OCI-LY1 (cell line): ENCODE data around the gene NEGR1.

Experiments
- H2AFZ ChIP-seq: fragments of 200-600 bp; sonication (generic), shearing (Covaris generic); 2 replicates; pipeline ENCODE4 v1.6.0; 2014; ENCODE audit warnings: antibody characterized with exemption, mild to moderate bottlenecking, low read length
- H3F3A ChIP-seq: fragments of 200-600 bp; sonication (generic), shearing (Covaris generic); 2 replicates; pipeline ENCODE4 v1.6.0; 2014; ENCODE audit warnings: mild to moderate bottlenecking, antibody characterized with exemption, low read length, moderate library complexity; ENCODE audit not compliant: insufficient read depth
- H3K27ac ChIP-seq: fragments of 200-600 bp; sonication (generic); 2 replicates; pipeline ENCODE4 v1.5.1; 2014; ENCODE audit warnings: low read length, mixed run types, mild to moderate bottlenecking, low read depth; ENCODE audit not compliant: poor library complexity, severe bottlenecking
- H3K27me3 ChIP-seq: fragments of 200-600 bp; sonication (generic); 2 replicates; pipeline ENCODE4 v1.6.0; 2014; ENCODE audit warnings: antibody characterized with exemption, mild to moderate bottlenecking, low read length, moderate library complexity; ENCODE audit not compliant: insufficient read depth
- H3K36me3 ChIP-seq: fragments of 200-600 bp; sonication (generic); 2 replicates; pipeline ENCODE4 v1.6.1; 2014; ENCODE audit warnings: mild to moderate bottlenecking, antibody characterized with exemption, low read length, moderate library complexity, mixed read lengths; ENCODE audit not compliant: insufficient read depth
- H3K4me1 ChIP-seq: fragments of 200-600 bp; sonication (generic); 2 replicates; pipeline ENCODE4 v1.5.1; 2014; ENCODE audit warnings: mild to moderate bottlenecking, low read length, moderate library complexity; ENCODE audit not compliant: insufficient read depth, severe bottlenecking
- H3K4me2 ChIP-seq: fragments of 200-600 bp; sonication (generic), shearing (Covaris generic); 2 replicates; pipeline ENCODE4 v1.6.1; 2014; ENCODE audit warnings: low read length
- H3K4me3 ChIP-seq: fragments of 200-600 bp; sonication (generic); 2 replicates; pipeline ENCODE4 v1.5.1; 2014; ENCODE audit warnings: low read length, low read depth, mild to moderate bottlenecking, mixed read lengths; ENCODE audit not compliant: poor library complexity, severe bottlenecking
- H3K79me2 ChIP-seq: fragments of 200-600 bp; shearing (Covaris generic); 2 replicates; pipeline ENCODE4 v1.6.1; 2016; ENCODE audit warnings: mixed run types, low read length, mixed read lengths; ENCODE audit not compliant: insufficient read depth
- H3K9ac ChIP-seq: fragments of 200-600 bp; sonication (generic), shearing (Covaris generic); 2 replicates; pipeline ENCODE4 v1.6.1; 2014; ENCODE audit warnings: mild to moderate bottlenecking, low read length, mixed read lengths
- H3K9me2 ChIP-seq: fragments of 200-600 bp; sonication (generic), shearing (Covaris generic); 2 replicates; pipeline ENCODE4 v1.6.1; 2014; ENCODE audit warnings: low read depth, mild to moderate bottlenecking, low read length, mixed read lengths
- H3K9me3 ChIP-seq: fragments of 200-600 bp; shearing (Covaris generic); 2 replicates; pipeline ENCODE4 v1.6.1; 2014; ENCODE audit warnings: low read length, mixed read lengths
- H4K20me1 ChIP-seq: fragments of 200-600 bp; sonication (generic), shearing (Covaris generic); 2 replicates; pipeline ENCODE4 v1.6.0; 2016; ENCODE audit warnings: mild to moderate bottlenecking, low read length; ENCODE audit not compliant: insufficient read depth
- CTCF ChIP-seq: fragments of 200-600 bp; sonication (generic), shearing (Covaris generic); IDR thresholded peaks from 2 replicates; pipeline ENCODE4 v1.5.1; 2017; ENCODE audit warnings: mild to moderate bottlenecking, antibody characterized with exemption, low read length, moderate library complexity, mixed read lengths
- EZH2 ChIP-seq: fragments of 200-600 bp; sonication (generic), shearing (Covaris generic); IDR thresholded peaks from 2 replicates; pipeline ENCODE4 v1.8.0; 2017; ENCODE audit warnings: borderline replicate concordance, mixed run types, mild to moderate bottlenecking, antibody characterized with exemption, low read length, moderate library complexity, mixed read lengths

NEGR1 gene

GRCh38 chr1:71689635-71690034 is 592.7 kb downstream of the NEGR1 start:
- Histone ChIP-seq H3K4me3 (no peak overlapping the region), H3K36me3 (no peaks in the 10 kb centered on the region), H3K9me2 (no peaks in the 10 kb centered on the region), H3K4me1 (no peaks in the 10 kb centered on the region), H3K27ac (no peak overlapping the region), H3K27me3 (no peaks in the 10 kb centered on the region), H3K9ac (no peak overlapping the region), H4K20me1 (no peaks in the 10 kb centered on the region), H3K4me2 (no peak overlapping the region), H3K9me3 (no peaks in the 10 kb centered on the region), H3F3A (no peaks in the 10 kb centered on the region), H3K79me2 (no peaks in the 10 kb centered on the region), H2AFZ (no peak overlapping the region)
- TF ChIP-seq EZH2 (no peak), CTCF (no peak)

GRCh38 chr1:71687376-71687775 is 595.0 kb downstream of the NEGR1 start:
- no peak overlapping the region for H3K4me3 ChIP-seq
- H3K27ac ChIP-seq, result no peak overlapping the region
- H3K9me3 ChIP-seq, result no peaks in the 10 kb centered on the region
- no peaks in the 10 kb centered on the region for H3K9me2 ChIP-seq
- H4K20me1 ChIP-seq, result no peaks in the 10 kb centered on the region
- no peak overlapping the region for H3K9ac ChIP-seq
- H3K36me3 ChIP-seq, result no peaks in the 10 kb centered on the region
- no peaks in the 10 kb centered on the region for H3F3A ChIP-seq
- no peak for TF ChIP-seq EZH2
- TF ChIP-seq CTCF, result no peak
- no peaks in the 10 kb centered on the region for H3K4me1 ChIP-seq
- no peak overlapping the region for H2AFZ ChIP-seq
- H3K27me3 ChIP-seq, result no peaks in the 10 kb centered on the region
- H3K4me2 ChIP-seq, result no peak overlapping the region
- no peaks in the 10 kb centered on the region for H3K79me2 ChIP-seq

- Histone ChIP-seq H3K9me3 (no peaks in the 10 kb centered on the region), H3K4me1 (no peaks in the 10 kb centered on the region), H2AFZ (no peak overlapping the region), H3K9me2 (no peaks in the 10 kb centered on the region), H3K4me2 (no peak overlapping the region), H3K9ac (no peak overlapping the region), H3F3A (no peaks in the 10 kb centered on the region), H4K20me1 (no peaks in the 10 kb centered on the region), H3K79me2 (no peaks in the 10 kb centered on the region), H3K27me3 (no peaks in the 10 kb centered on the region), H3K27ac (no peak overlapping the region), H3K36me3 (no peaks in the 10 kb centered on the region), H3K4me3 (no peak overlapping the region)
- no peak for TF ChIP-seq EZH2
- TF ChIP-seq CTCF, result no peak
These were observed 605.1 kb downstream of the NEGR1 start for GRCh38 chr1:71676979-71677925.
